ENCODE data around the gene DTNB. TPM values are rescaled to one million over a fixed set of nuclear protein-coding genes. Genes with fewer than 3 reads are reported as not detected.

The DTNB gene
- total RNA-seq, 4 donors from 2014 or later: 12.4 to 28.8 (median 14.9) TPM

DNA sequence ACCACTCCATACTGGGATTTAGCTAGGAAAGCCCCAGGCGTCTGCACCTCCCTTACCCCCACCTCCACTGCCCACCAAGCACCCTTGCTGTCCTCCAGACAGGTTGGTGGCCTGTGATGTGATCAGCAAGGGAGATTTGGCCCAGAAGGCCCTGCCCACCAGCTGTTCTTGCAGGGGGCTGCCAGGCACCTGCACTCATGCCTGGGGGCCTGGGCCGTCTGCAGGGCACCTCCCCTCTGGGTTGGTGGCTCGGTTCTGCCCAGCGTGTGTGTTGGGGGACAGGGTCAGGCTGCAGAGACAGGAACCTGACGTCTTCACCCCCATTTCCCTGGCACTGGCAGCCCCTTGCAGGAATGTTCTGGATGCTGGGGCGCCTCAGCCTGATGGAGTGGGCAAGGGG, 337.4 kb downstream of the DTNB start:
- Histone ChIP-seq H3K4me3 (no peak overlapping the region), H3K27me3 (no peaks in the 10 kb centered on the region), H3K36me3 (no peaks in the 10 kb centered on the region), H3K4me1 (peaks cover 0 to 5% of the 10 kb centered on the region in 2 donors), H3K27ac (no peak overlapping the region), H3K9me3 (no peaks in the 10 kb centered on the region)
- TF ChIP-seq, protein P1, sequence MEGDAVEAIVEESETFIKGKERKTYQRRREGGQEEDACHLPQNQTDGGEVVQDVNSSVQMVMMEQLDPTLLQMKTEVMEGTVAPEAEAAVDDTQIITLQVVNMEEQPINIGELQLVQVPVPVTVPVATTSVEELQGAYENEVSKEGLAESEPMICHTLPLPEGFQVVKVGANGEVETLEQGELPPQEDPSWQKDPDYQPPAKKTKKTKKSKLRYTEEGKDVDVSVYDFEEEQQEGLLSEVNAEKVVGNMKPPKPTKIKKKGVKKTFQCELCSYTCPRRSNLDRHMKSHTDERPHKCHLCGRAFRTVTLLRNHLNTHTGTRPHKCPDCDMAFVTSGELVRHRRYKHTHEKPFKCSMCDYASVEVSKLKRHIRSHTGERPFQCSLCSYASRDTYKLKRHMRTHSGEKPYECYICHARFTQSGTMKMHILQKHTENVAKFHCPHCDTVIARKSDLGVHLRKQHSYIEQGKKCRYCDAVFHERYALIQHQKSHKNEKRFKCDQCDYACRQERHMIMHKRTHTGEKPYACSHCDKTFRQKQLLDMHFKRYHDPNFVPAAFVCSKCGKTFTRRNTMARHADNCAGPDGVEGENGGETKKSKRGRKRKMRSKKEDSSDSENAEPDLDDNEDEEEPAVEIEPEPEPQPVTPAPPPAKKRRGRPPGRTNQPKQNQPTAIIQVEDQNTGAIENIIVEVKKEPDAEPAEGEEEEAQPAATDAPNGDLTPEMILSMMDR (IDR thresholded peaks at IDR 0.05): no peak
- TF ChIP-seq POLR2A (IDR thresholded peaks at IDR 0.05): no peak
- intact Hi-C loops (cut with DNase I; ENCODE audit: low total_unique reads): no loop called here
- DNase-seq: no peak

DNA sequence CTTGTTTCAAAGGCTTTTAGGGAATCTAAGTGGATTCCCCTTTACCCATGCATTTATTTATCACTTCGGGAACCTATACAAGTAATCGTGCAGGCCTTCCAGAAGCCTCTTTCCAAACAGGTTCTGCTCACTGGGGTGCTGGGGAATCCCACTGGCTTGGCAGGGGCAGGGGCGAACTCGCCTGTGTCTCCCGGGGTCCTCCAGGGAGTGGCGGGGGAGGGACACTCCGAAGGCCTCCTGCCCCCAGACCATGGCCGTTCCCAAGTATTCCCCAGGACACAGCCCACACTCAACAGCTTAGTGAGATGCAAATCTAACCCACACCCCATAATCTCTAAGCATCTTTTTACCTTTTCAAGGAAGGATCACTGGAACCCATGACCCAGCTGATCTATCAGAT, 338.2 kb downstream of the DTNB start:
- Histone ChIP-seq H3K4me1 (peaks cover 0 to 4% of the 10 kb centered on the region in 2 donors), H3K27ac (no peak overlapping the region), H3K27me3 (no peaks in the 10 kb centered on the region), H3K36me3 (no peaks in the 10 kb centered on the region), H3K9me3 (no peaks in the 10 kb centered on the region), H3K4me3 (no peak overlapping the region)
- no peak for TF ChIP-seq POLR2A (IDR thresholded peaks at IDR 0.05)
- TF ChIP-seq, protein P1 (IDR thresholded peaks at IDR 0.05): no peak
- intact Hi-C loops (cut with DNase I; ENCODE audit: low total_unique reads): no loop called here
- no peak for DNase-seq

DNA sequence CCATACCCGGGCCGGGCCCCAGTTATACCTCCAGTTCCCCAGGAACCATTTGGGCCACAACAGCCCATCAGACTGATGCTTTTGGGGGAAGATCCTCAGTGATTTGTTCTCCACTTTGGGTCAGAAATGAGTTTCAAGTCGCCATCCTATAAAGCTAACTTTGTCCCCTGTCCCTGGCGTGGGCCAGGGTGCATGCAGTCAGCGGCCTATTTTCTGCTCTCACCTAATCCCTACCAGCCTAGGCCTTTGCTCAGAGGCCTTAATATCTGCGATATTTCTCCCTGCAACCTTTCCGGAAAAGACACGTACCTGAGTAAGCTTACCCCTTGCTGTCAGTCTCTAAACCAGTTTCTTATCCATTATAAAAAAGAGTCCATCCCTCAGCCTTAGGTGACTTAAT, 338.9 kb downstream of the DTNB start:
- intact Hi-C loops (cut with DNase I; ENCODE audit: low total_unique reads): no loop called here
- Histone ChIP-seq H3K4me1 (no peaks in the 10 kb centered on the region), H3K27me3 (no peaks in the 10 kb centered on the region), H3K27ac (no peak overlapping the region), H3K36me3 (no peaks in the 10 kb centered on the region), H3K9me3 (no peaks in the 10 kb centered on the region), H3K4me3 (no peak overlapping the region)
- no peak for TF ChIP-seq POLR2A (IDR thresholded peaks at IDR 0.05)
- TF ChIP-seq, protein P1 (IDR thresholded peaks at IDR 0.05): no peak
- DNase-seq: no peak

- Histone ChIP-seq H3K27ac (no peak overlapping the region), H3K27me3 (no peaks in the 10 kb centered on the region), H3K9me3 (no peaks in the 10 kb centered on the region), H3K36me3 (no peaks in the 10 kb centered on the region), H3K4me3 (no peak overlapping the region), H3K4me1 (peaks cover 0 to 3% of the 10 kb centered on the region in 2 donors)
- TF ChIP-seq POLR2A (IDR thresholded peaks at IDR 0.05): no peak
- TF ChIP-seq, protein P1 (IDR thresholded peaks at IDR 0.05): no peak
- DNase-seq: no peak
- intact Hi-C loops (cut with DNase I; ENCODE audit: low total_unique reads): no loop called here
Observed at GRCh38 chr2:25333981-25334380, 339.4 kb downstream of the DTNB start.

GRCh38 chr2:25332571-25332970, 340.8 kb downstream of the DTNB start:
- H3K4me3 ChIP-seq: no peak overlapping the region
- H3K27ac ChIP-seq: no peak overlapping the region
- H3K4me1 ChIP-seq: peaks cover 0 to 8% of the 10 kb centered on the region in 2 donors
- intact Hi-C loops (cut with DNase I; ENCODE audit: low total_unique reads): no loop called here
- TF ChIP-seq, protein P1 (IDR thresholded peaks at IDR 0.05): no peak
- no peak for TF ChIP-seq POLR2A (IDR thresholded peaks at IDR 0.05)
- no peaks in the 10 kb centered on the region for H3K27me3 ChIP-seq
- H3K36me3 ChIP-seq: no peaks in the 10 kb centered on the region
- no peaks in the 10 kb centered on the region for H3K9me3 ChIP-seq
- no peak for DNase-seq

All from uterus (tissue), 4 donors.